HG03520 (cell line): ENCODE results near the gene CFAP77.

ENCODE experiments used
- ATAC-seq: cut with Tn5 transposase; IDR thresholded peaks from one replicate; pipeline ENCODE4 v1.9.1; 2021; ENCODE audit warnings: mild to moderate bottlenecking, moderate library complexity; ENCODE audit not compliant: unreplicated experiment

CFAP77 gene

GRCh38 chr9:132447902-132448301 is 37.9 kb downstream of the CFAP77 start:
- ATAC-seq = no peak

DNA sequence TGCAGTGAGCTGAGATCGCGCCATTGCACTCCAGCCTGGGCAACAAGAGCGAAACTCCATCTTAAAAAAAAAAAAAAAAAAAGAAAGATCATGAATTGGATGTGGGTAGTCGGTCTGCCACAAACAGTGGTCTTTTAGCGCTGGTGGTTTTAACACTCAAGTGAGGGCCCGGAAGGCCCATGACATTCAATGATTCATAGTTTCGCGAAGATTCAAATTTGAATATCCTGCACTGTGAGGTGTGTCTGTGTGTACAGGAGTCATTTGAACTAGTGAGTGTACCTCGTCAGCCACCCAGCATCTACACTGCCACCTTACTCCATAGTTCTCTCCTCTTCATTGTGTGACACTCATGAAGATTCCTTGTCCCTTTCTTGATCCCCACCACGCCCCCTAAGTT is 41.3 kb downstream of the CFAP77 start:
- no peak for ATAC-seq

GRCh38 chr9:132456241-132456640 is 46.2 kb downstream of the CFAP77 start:
- no peak for ATAC-seq

GRCh38 chr9:132457504-132458236 is 47.7 kb downstream of the CFAP77 start:
- no peak for ATAC-seq

DNA sequence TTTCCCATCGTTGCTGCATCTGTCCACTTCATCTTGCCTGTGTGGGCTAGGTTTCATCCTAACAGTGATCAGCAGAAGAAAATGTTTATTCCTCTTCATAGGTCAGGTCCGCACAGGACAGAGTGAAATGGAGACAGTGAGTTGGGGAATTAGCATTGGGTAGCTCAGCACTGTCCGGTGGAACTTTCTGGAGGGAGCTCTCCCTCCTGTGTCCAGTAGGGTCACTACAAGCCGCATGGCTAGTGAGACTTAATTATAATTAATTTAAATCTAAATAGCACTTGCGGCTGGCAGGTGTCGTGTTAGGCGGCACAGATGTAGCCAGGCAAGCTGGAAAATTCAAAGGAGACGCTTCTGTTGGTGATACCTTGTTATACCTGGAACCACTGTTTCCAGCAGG is 48.4 kb downstream of the CFAP77 start:
- ATAC-seq = no peak

DNA sequence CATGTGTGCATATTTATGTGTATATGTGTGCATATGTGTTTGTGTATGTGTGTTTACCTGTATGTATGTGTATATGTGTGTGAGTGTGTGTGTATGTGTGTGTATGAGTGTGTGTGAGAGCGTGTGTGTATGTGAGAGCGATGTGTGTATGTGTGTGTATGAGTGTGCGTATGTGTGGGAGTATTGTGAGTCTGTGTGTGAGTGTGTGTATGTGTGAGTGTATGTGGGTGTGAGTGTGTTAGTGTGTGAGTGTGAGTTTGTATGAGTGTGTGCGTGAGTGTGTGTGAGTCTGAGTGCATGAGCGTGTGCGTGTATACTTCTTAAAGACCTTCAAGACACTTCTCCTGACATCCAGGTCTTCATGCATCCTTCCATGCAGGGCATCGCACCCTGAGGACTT is 49.6 kb downstream of the CFAP77 start:
- ATAC-seq = no peak

DNA sequence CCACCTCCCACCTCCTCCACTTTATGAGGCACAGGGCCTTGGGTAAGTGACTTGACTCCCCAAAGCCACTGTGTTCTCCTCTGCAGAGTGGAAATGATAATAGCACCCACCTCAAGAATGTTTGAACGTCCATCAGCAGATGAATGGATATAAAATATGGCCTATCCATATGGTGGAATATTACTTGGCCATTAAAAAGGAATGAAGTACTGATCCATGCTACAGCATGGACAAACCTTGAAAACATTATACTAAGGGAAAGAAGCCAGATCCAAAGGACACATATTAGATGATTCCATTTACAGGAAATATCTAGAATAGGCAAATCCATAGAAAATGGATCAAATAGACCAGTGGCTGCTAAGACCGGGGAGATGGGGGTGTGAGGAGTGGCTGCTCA is 50.2 kb downstream of the CFAP77 start:
- no peak for ATAC-seq

- no peak for ATAC-seq
These were observed 51.4 kb downstream of the CFAP77 start for GRCh38 chr9:132461281-132461896.

DNA sequence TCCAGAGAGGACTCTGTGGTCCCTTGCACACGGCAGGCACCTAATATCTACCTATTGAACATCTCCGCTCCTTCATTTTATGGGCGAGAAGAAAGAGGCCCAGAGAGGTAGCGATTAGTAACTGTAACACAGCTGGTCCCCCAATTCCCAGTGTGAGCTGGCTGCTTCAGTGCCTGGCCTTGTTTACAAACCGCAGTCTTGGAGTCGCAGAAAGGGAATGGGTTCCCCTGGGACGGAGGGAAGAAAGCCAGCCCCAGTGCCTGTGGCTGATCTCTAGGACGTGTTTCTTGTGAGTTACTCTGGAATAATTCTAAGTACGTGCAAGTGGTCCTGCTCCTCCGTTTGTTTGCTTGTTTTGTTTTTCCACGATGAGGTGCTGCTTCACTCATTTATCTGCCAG is 52.0 kb downstream of the CFAP77 start:
- no peak for ATAC-seq

- ATAC-seq = no peak
These were observed 54.5 kb downstream of the CFAP77 start for GRCh38 chr9:132464547-132464946.

DNA sequence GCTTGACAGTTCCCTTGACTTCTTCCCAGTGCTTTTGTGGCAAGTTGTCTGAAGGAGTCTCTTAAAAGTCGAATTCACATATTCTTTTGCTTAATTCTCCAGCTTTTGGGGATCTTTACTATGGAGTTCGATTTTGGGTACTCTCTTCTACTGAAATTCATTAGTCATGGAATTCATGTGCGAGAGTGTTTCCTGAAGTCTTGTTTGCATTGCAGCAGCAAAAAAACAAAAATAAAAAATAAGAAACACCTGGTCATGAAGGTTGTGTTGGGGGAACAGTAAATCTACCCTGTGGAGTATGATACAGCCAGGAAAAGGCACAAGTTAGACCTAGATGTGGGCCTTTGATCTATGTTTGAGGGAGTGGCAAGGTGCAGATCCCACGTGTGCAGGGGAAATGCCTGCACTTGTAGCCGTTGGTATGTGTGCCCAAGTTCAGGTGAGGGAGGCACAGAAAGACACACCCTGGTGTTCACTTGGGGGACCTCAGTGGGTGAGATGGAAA is 55.2 kb downstream of the CFAP77 start:
- no peak for ATAC-seq

DNA sequence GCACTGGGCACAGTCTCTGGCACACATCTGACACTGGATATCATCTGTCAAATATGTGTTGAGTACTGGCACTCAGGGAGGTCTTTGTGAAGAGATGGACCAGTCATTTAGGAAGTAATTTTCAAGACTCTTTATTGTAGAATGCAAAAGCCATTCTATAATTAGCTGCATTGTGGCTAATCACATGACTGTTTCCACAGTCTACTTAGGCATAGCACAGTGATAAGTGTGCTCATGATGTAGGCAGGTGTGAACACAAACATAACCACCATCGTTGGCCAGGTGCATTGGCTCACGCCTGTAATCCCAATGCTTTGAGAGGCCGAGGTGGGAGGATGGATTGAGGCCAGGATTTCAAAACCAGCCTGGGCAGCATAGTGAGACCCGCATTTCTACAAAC is 62.2 kb downstream of the CFAP77 start:
- no peak for ATAC-seq

- no peak for ATAC-seq
These were observed 62.6 kb downstream of the CFAP77 start for GRCh38 chr9:132472599-132472998.

GRCh38 chr9:132474253-132474652 is 64.2 kb downstream of the CFAP77 start:
- no peak for ATAC-seq

DNA sequence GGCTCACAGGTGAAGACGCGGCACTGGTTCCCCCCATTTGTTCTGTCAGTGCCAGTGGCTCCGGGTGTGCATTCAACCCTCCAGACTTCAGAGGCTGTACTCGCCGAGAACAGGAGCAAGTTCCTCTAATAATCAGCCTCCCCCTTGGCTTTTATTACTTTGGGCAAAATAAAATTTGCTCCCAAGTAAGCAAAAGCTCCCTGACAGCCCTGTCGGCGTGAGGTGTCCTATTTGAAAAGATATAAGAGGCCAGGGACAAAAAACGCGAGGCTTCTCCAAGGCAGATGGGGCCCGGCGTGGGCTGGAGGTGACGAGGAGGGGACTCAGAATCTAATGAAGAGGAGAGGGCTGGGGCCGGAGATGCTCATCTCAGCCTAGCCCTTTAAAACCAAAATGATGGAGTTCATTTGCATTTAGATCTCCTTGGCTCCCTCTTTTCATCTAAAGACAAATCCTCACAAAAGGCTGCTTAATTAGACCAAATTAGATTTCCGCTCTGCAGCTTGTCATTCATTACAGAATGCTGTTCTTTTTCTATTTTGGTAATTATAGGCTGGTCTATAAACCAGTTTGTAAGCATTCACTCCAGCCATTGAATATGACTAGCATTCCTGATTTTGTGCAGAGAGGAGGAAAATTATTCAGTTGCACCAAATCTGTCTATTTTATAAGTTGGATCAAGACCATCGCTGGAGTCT is 68.5 kb downstream of the CFAP77 start:
- ATAC-seq = no peak

DNA sequence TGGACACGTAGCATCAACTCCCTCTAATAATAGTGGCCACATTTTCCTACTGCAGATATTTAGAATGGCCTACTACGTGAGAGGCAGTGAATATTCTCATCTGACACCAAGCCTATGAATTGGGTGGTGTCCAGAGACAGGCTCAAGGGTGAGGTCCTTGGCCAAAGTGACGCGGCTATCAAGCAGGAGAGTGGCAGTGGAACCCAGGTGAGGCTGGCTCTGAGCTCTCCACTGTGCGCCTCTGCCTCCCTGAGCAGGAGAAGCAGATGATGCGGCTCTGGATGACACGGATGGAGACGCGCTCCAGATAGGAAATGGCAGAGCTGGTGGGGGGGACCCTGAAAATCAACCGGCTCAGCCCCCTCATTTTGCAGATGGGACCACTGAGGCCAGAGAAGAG is 69.7 kb downstream of the CFAP77 start:
- no peak for ATAC-seq

DNA sequence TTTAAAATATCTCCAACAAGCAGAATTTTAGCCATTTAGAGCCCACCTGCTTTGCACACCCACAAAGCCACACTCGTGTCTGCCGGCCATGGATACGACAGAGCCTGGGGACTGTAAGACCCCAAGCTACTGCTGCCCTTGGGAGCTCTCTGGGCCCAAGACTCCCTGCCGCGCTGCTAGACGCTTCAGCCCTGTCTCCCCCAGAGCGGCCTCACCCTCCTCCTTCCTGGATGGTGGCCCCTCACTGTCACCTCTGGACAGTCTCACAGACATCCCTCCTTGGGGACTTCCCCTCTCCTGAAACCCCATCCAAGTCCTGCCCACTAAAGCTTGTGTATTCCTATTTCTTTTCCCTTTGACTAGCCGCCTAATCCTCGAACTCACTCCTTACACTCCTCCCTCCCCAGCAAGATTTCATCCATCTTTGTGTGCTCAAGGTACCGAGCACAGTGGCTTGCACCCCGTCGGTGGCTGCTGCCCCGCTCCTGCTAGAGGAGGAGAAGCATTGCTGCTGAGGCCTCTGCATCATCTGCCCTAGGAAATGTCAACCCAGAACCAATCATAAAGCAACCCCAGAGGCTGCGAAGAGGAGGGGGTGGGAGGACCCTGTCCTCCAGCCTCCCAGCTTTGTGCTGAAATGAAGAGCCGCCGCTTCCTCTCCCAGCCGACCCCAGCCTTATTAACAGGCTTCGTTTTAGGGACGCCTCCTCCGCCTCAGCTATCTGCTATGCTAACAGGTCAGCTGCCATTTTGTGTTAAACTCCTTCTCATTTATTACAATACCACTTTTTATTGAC is 71.2 kb downstream of the CFAP77 start:
- ATAC-seq = no peak

GRCh38 chr9:132482196-132482813 is 72.3 kb downstream of the CFAP77 start:
- ATAC-seq = no peak

- ATAC-seq = no peak
These were observed 75.4 kb downstream of the CFAP77 start for GRCh38 chr9:132485393-132485792.

- no peak for ATAC-seq
These were observed 76.8 kb downstream of the CFAP77 start for GRCh38 chr9:132486706-132487350.
